K562 (cell line): ENCODE data around the gene NDST4. TPM values are rescaled to one million over a fixed set of nuclear protein-coding genes. Genes with fewer than 3 reads are reported as not detected.

ENCODE experiments used
- BCLAF1 ChIP-seq, 2 experiments: fragments of 450-650 bp in 1 of 2; IDR thresholded peaks; 2 replicates each; pipeline ENCODE4 v1.6.1; 2011 to 2017; ENCODE audit warnings: low read depth in 2 of 2, antibody characterized with exemption in 1 of 2, borderline replicate concordance in 1 of 2, low read length in 1 of 2, mild to moderate bottlenecking in 1 of 2, mixed read lengths in 1 of 2; ENCODE audit not compliant: control insufficient read depth in 1 of 2
- CCNT2 ChIP-seq: IDR thresholded peaks from 2 replicates; pipeline ENCODE4 v1.6.1; 2011; ENCODE audit warnings: borderline replicate concordance, low read depth, mild to moderate bottlenecking, moderate library complexity, mixed read lengths, low read length; ENCODE audit not compliant: insufficient read length; ENCODE audit errors: extremely low read depth
- FOS ChIP-seq: IDR thresholded peaks from 3 replicates; pipeline ENCODE4 v1.6.1; 2011; ENCODE audit not compliant: insufficient read length; ENCODE audit errors: extremely low read depth
- HMG20B ChIP-seq: fragments of 250-450 bp; sonication (Bioruptor Pico); IDR thresholded peaks from 2 replicates; pipeline ENCODE4 v1.5.0; 2021; ENCODE audit warnings: mild to moderate bottlenecking
- PRDM10 ChIP-seq: fragments of 450-650 bp; IDR thresholded peaks from 2 replicates; pipeline ENCODE4 v1.6.1; 2018; ENCODE audit not compliant: partially characterized antibody
- STAG1 ChIP-seq: sonication (generic); formaldehyde crosslinking; IDR thresholded peaks from 2 replicates; pipeline ENCODE4 v1.5.0; 2020; ENCODE audit warnings: missing genetic modification reagents, borderline replicate concordance
- TEAD2 ChIP-seq: fragments of 450-650 bp; IDR thresholded peaks from 2 replicates; pipeline ENCODE4 v1.6.1; 2016; ENCODE audit warnings: missing genetic modification characterization, control low read depth, missing compliant biosample characterization
- TRIM28 ChIP-seq: fragments of 450-650 bp; IDR thresholded peaks from 2 replicates; pipeline ENCODE4 v1.6.1; 2017
- polyA plus RNA-seq, 8 experiments: library from polyadenylated mRNA; depleted of rRNA in 4 of 8; stranded (reverse) in 5 of 8; unstranded in 3 of 8; fragments of >200 nt; fragmentation: Nextera tagmentation in 2 of 8; fragmentation: Illumina TruSeq in 1 of 8; extraction: Ambion mirVana in 2 of 8; extraction: Trizol in 1 of 8; gene quantifications; 2 replicates each; pipeline versions ENCODE4 v1.2.1 to v1.2.3, GENCODE V29; 2011 to 2014; ENCODE audit warnings: inconsistent platforms in 1 of 8, missing spikeins in 1 of 8
- total RNA-seq, 7 experiments: library from RNA; depleted of rRNA in 6 of 7; stranded (reverse); fragments of >200 nt in 6 of 7; fragmentation: Illumina TruSeq in 2 of 7; extraction: Trizol in 2 of 7; gene quantifications; 2 replicates each; pipeline versions ENCODE4 v1.2.1 to v1.2.3, GENCODE V29; 2011 to 2021; ENCODE audit warnings: low replicate concordance in 1 of 7
- TF ChIP-seq, protein P1 (sequence below): fragments of 450-650 bp; IDR thresholded peaks from 2 replicates; pipeline ENCODE4 v1.6.1; 2016; ENCODE audit warnings: missing biosample characterization, missing genetic modification characterization
- TF ChIP-seq, protein P2 (sequence below): sonication (generic); formaldehyde crosslinking; IDR thresholded peaks from 2 replicates; pipeline ENCODE4 v1.8.1; 2023; ENCODE audit warnings: mild to moderate bottlenecking, missing genetic modification reagents

The NDST4 gene
- total and polyA plus RNA-seq, 9 of the 15 experiments (the other 6 are each of a cell fraction or from before 2014, with no cell fraction given) = not detected

DNA sequence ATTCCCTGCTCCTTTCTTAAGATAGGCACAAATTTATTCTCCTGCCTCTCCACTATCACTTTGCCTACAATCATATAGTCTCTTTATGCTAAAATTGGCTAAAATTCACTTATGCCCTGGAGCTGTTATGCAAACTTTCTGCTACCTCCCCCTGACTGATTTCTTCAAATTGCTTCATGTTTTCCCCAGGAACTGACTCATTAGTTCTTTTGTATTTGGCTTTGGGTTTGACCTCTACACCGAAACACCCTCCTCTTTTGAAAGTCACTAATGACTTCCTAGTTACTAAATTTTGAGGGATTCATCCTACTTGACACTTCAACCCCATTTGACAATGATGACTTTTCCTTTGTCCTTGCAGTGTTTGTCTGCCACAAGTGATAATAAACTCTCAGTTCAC lies 222.6 kb downstream of the NDST4 start (continued):
- TF ChIP-seq PRDM10 (no peak), FOS (no peak), TRIM28 (no peak), TEAD2 (tag) (no peak), HMG20B (CRISPR knock-in tag) (no peak), CCNT2 (no peak), STAG1 (CRISPR knock-in tag) (no peak), BCLAF1 (IDR thresholded peaks at IDR 0.05; ENCODE audit: borderline replicate concordance in 1 of 2, control insufficient read depth in 1 of 2, low read depth in 2 of 2, low read length in 1 of 2) (no peak)
- TF ChIP-seq, protein P1, sequence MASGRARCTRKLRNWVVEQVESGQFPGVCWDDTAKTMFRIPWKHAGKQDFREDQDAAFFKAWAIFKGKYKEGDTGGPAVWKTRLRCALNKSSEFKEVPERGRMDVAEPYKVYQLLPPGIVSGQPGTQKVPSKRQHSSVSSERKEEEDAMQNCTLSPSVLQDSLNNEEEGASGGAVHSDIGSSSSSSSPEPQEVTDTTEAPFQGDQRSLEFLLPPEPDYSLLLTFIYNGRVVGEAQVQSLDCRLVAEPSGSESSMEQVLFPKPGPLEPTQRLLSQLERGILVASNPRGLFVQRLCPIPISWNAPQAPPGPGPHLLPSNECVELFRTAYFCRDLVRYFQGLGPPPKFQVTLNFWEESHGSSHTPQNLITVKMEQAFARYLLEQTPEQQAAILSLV (tag) = no peak
- TF ChIP-seq, protein P2, sequence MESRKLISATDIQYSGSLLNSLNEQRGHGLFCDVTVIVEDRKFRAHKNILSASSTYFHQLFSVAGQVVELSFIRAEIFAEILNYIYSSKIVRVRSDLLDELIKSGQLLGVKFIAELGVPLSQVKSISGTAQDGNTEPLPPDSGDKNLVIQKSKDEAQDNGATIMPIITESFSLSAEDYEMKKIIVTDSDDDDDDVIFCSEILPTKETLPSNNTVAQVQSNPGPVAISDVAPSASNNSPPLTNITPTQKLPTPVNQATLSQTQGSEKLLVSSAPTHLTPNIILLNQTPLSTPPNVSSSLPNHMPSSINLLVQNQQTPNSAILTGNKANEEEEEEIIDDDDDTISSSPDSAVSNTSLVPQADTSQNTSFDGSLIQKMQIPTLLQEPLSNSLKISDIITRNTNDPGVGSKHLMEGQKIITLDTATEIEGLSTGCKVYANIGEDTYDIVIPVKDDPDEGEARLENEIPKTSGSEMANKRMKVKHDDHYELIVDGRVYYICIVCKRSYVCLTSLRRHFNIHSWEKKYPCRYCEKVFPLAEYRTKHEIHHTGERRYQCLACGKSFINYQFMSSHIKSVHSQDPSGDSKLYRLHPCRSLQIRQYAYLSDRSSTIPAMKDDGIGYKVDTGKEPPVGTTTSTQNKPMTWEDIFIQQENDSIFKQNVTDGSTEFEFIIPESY (CRISPR knock-in tag) = no peak
